Measurements from ENCODE around the gene SGMS1.

DNA sequence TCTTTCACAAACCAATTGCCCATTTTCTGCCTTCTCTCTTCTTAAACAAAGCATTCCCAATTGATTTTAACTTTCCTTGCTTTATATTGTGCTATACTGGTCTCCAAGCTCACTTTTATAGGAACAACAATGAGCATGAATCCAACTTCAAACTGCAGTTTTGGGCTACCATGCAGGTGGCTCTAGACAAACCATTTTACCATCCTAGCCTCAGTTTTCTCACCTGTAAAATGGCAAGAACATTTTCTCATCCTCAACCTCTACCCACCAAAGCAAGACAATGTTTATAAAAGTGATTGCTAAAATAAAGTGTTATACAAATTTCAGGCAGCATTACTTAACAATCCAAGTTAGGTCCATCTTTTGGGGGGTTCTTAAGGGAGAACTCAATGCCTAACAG is 305.6 kb downstream of the SGMS1 start:
- TF ChIP-seq, protein P1, sequence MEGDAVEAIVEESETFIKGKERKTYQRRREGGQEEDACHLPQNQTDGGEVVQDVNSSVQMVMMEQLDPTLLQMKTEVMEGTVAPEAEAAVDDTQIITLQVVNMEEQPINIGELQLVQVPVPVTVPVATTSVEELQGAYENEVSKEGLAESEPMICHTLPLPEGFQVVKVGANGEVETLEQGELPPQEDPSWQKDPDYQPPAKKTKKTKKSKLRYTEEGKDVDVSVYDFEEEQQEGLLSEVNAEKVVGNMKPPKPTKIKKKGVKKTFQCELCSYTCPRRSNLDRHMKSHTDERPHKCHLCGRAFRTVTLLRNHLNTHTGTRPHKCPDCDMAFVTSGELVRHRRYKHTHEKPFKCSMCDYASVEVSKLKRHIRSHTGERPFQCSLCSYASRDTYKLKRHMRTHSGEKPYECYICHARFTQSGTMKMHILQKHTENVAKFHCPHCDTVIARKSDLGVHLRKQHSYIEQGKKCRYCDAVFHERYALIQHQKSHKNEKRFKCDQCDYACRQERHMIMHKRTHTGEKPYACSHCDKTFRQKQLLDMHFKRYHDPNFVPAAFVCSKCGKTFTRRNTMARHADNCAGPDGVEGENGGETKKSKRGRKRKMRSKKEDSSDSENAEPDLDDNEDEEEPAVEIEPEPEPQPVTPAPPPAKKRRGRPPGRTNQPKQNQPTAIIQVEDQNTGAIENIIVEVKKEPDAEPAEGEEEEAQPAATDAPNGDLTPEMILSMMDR (IDR thresholded peaks at IDR 0.05) = no peak
- no peak for TF ChIP-seq POLR2A (IDR thresholded peaks at IDR 0.05)
